DMS153 treated with DMSO at 0.1 percent for 48 hours (cell line): Measurements from ENCODE around the gene OR4N5.

Experiments
- DNase-seq: peaks from one replicate; lab custom pipeline; 2025; ENCODE audit not compliant: unreplicated experiment; lab: John Stamatoyannopoulos, UW

The OR4N5 gene

GRCh38 chr14:20194101-20194500, 55.5 kb downstream of the OR4N5 start:
- DNase-seq = no peak
